Fibroblast of the aortic adventitia (primary cell): Measurements from ENCODE around the gene B4GALT5. TPM values are rescaled to one million over a fixed set of nuclear protein-coding genes. Genes with fewer than 3 reads are reported as not detected.

Experiments
- DNase-seq: peaks from one replicate; pipeline ENCODE4 v3.0.0-alpha.2; 2010; ENCODE audit warnings: low read depth
- H3K4me3 ChIP-seq: 2 replicates; pipeline ENCODE4 v1.5.1; 2011; ENCODE audit warnings: low read depth, mild to moderate bottlenecking, control low read depth, low read length, moderate library complexity
- CTCF ChIP-seq: IDR thresholded peaks from 2 replicates; pipeline ENCODE4 v1.5.1; 2011; ENCODE audit warnings: mild to moderate bottlenecking, low read length, control low read depth, inconsistent platforms; ENCODE audit not compliant: insufficient read depth
- total RNA-seq: library from RNA; depleted of rRNA; stranded (reverse); fragments of >200 nt; gene quantifications from 2 replicates; pipeline ENCODE4 v1.2.3, GENCODE V29; 2012; ENCODE audit warnings: low replicate concordance

The B4GALT5 gene
- total RNA-seq, 1 donor, result 23.4 TPM

DNA sequence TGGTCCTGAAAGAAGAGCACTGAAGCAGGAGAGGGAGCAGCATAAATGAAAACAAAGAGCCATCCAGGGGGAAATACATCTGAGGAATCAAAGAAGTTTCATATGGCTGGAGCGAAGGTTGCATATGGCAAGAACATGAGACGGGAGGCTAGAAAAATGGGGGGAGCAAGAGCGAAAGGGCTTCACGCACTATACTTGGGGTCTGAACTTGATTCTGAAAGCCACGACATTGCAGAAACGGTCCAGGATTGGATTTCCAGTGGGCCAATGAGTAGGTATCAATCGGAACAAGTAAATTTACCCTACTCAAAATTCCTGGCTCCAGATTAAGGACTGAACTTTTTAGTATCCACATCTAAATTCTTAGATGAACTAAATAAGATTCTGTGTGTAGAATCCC, 47.9 kb downstream of the B4GALT5 start:
- H3K4me3 ChIP-seq, result no peak overlapping the region
- no peak for DNase-seq
- TF ChIP-seq CTCF, result no peak

GRCh38 chr20:49664612-49665313, 48.9 kb downstream of the B4GALT5 start:
- H3K4me3 ChIP-seq, result no peak overlapping the region
- no peak for DNase-seq
- no peak for TF ChIP-seq CTCF

GRCh38 chr20:49663112-49663511, 50.6 kb downstream of the B4GALT5 start:
- DNase-seq, result no peak
- TF ChIP-seq CTCF, result no peak
- H3K4me3 ChIP-seq, result no peak overlapping the region

GRCh38 chr20:49661560-49662329, 51.9 kb downstream of the B4GALT5 start:
- H3K4me3 ChIP-seq, result no peak overlapping the region
- no peak for TF ChIP-seq CTCF
- DNase-seq, result no peak

DNA sequence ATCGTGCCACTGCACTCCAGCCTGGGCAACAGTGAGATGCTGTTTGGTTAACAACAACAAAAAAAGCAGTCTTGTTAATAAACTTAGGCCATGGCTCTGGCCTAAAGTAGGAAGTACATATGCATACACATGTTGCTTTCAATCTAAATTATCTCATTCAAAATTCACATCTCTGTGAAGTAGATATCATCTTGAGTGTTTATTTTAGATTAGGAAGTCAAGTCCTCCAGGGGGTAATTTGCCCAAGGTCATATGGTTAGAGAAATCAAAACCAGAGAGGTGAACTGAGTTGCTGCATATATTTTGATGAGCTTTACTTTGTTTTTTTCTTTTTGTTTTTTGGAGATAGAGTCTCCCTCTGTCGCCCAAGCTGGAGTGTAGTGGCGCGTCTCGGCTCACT, 52.8 kb downstream of the B4GALT5 start:
- no peak for DNase-seq
- TF ChIP-seq CTCF, result no peak
- no peak overlapping the region for H3K4me3 ChIP-seq

DNA sequence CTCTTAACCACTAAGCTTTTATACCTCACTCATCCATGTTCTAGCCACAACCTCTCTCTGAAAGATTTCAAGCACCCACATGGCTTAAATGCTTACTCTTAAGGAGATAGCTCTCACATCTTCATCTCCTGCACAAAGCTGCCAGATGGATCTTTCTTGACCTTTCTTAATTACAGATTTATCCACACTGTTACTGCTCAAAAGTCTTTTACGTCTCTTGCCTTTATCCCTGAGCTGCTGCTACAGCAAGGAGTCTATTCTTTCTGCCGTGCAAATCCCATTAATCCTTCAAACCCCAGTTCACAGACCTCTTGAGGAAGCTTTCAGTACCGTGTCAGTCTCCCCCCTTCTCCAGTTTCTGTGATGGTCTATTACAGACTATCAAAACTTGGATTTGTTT, 54.6 kb downstream of the B4GALT5 start:
- no peak for TF ChIP-seq CTCF
- H3K4me3 ChIP-seq, result no peak overlapping the region

More for the DNA sequence above, 54.6 kb downstream of the B4GALT5 start:
- DNase-seq, result no peak
